ENCODE results near the gene ZC3H12A. TPM values are rescaled to one million over a fixed set of nuclear protein-coding genes. Genes with fewer than 3 reads are reported as not detected.

Gene ZC3H12A
- total RNA-seq, 2 donors from 2014 or later, result 6.4 to 13.7 TPM

DNA sequence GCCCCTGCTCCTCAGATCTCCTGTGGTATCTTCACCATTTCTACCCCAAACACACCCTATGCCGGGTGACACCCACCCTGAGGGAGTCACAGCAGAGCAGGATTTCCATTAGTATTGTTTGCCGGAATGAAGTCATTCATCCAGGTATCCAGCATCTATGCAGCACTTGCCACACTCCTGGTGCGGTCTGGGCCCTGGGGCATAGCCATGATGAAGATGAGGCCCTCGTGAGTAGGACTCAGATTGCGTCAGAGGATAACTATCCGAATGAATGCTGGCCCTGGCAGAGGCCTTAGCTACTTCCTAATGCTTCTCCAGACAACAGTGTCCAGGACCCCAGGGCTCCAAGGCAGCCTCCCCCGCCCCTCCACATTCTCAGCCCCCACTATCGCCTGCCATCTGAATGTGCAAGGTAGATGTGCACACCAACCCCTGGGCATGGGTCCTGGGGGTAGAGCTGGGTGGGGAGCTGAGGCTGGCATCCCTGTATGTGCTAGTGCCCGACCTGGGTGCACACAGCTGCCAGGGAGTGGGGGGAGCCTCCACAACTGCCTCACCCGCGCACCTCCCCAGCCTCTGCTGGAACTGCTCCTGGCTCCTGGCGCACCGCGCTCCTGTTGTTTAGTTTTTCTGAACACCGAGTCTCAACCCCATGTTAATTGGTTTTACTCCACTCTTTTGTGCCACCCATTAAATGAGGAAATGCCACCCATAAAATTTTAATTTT, 25.5 kb upstream of the ZC3H12A start:
- no peak for ATAC-seq
- DNase-seq, result no peak
- intact Hi-C loops (cut with DNase I), result no loop called here

- no peak for DNase-seq
- no peak for ATAC-seq
- intact Hi-C loops (cut with DNase I), result loop anchor here (5.0 to 10.0 kb wide), 2 partner anchors 232 to 235 kb away; no protein-coding TSS in a partner anchor
Observed at GRCh38 chr1:37449936-37450335, 24.4 kb upstream of the ZC3H12A start.

- ATAC-seq, result no peak
- no peak for DNase-seq
Observed at GRCh38 chr1:37452416-37452815, 22.0 kb upstream of the ZC3H12A start.

GRCh38 chr1:37453647-37454046, 20.7 kb upstream of the ZC3H12A start:
- no peak for DNase-seq
- intact Hi-C loops (cut with DNase I), result loop anchor here (2.0 to 10.0 kb wide), 3 partner anchors 33 to 231 kb away; no protein-coding TSS in a partner anchor
- no peak for ATAC-seq

More at GRCh38 chr1:37452416-37452815, 22.0 kb upstream of the ZC3H12A start:
- intact Hi-C loops (cut with DNase I), result loop anchor here (5.0 to 10.0 kb wide), 2 partner anchors 230 to 232 kb away; no protein-coding TSS in a partner anchor

DNA sequence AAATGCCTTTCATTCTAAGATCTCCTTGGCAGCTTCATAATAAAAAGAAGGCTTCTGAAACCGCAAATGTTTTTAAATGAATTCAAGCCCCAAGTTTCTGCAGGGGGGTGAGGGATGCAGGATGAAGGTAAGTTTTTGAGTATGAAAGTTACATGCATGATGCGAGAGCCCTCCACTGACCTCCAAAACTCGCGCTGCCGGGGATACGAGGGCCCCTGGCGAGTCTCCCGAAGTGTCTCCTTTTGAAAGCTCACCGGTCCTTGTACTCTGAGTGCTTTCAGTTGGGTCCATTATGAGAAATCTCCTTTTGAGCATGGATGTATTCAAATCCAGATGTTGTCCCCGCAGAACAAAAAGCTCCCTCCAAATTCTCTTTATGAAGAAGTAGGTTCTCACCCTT, 18.9 kb upstream of the ZC3H12A start:
- DNase-seq (no peak), ATAC-seq (no peak)
- intact Hi-C loops (cut with DNase I), result loop anchor here (2.0 to 10.0 kb wide), 2 partner anchors 31 to 229 kb away; no protein-coding TSS in a partner anchor

DNA sequence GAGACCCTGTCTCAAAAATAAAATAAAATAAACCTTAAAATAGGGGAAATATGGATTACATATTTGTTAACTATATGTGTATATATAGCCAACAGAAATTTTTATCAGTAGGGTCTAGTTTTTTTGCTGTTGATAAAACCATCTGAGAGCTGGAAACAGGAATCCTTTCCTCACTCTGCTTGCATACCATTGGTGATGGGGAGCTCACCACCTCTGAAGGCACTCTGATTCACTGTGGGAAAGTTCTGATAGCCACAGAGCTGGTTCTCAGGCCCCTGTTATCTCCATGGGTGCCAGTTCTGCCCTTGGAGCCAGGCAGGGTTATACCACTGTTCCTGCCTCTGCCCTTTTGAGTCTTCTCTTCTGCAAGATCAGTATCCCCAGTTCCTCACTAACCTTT, 17.8 kb upstream of the ZC3H12A start:
- ATAC-seq, result no peak
- DNase-seq, result no peak
- intact Hi-C loops (cut with DNase I), result loop anchor here in 1 of 2 donors (10.0 kb wide), 1 partner anchor 228 kb away; no protein-coding TSS in a partner anchor

- ATAC-seq, result no peak
- intact Hi-C loops (cut with DNase I), result loop anchor here in 1 of 2 donors (10.0 kb wide), 1 partner anchor 226 kb away; no protein-coding TSS in a partner anchor
- no peak for DNase-seq
Observed at GRCh38 chr1:37458551-37458950, 15.8 kb upstream of the ZC3H12A start.

GRCh38 chr1:37461698-37462436, 12.5 kb upstream of the ZC3H12A start:
- DNase-seq, result no peak
- ATAC-seq, result no peak
- intact Hi-C loops (cut with DNase I), result no loop called here

- intact Hi-C loops (cut with DNase I), result no loop called here
- ATAC-seq (no peak), DNase-seq (no peak)
Observed at GRCh38 chr1:37464443-37464842, 9.9 kb upstream of the ZC3H12A start.

DNA sequence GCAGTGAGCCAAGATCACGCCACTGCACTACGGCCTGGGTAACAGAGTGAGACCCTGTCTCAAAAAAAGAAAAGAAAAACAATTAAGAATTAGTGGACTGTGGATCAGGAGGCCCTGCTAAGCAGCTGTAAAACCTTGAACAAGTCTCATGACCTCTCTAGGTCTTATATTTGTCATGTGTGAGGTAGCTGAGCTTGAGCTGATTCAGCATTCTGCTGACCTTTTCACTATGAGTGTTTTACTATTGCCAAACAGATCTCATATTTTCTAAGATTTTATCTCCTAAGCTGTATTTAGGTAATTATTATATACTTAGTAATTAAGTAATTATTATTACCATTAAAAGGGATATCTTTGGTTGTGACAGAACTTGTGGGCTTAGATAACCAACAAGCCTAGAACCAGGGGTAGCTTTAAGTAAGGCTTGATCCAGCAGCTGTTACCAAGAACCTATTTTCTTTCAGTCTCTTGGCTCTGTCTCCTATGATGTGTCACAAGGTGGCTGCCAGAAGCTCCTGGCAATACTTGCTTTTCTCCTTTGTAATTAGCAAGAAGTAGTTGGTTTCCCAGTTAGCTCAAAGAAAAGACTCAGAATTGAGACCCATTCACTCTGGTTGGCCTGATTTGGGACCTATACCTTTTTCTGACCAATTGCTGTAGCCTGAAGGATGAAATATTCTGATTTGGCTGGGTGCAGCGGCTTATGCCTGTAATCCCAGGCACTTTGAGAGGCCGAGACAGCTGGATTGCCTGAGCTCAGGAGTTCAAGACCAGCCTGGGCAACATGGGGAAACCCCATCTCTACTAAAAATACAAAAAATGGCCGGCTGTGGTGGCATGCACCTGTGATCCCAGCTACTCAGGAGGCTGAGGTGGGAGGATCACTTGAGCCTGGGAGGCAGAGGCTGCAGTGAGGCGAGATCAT, 8.5 kb upstream of the ZC3H12A start:
- ATAC-seq (peak; percentile 47 to 80), DNase-seq (no peak)
- intact Hi-C loops (cut with DNase I), result no loop called here

GRCh38 chr1:37468037-37468436, 6.3 kb upstream of the ZC3H12A start:
- DNase-seq (no peak), ATAC-seq (no peak)
- intact Hi-C loops (cut with DNase I), result no loop called here

DNA sequence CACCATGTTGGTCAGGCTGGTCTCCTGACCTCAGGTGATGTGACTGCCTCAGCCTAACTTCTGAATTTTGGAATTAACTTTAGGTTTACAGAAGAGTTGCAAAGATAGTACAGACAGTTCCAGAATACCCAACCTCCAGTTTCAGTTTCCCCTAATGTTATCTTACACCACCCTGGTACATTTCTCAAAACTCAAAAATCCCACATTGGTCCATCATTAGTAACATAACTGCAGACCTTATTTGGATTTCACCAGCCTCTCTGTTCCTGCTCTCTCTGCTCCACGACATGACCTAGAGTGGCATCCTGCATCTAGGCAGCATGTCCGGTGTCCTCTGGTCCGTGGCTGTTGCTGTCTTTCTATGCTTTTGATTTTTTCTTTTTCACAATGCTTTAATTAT, 5.0 kb upstream of the ZC3H12A start:
- DNase-seq, result no peak
- ATAC-seq, result no peak
- intact Hi-C loops (cut with DNase I), result no loop called here

DNA sequence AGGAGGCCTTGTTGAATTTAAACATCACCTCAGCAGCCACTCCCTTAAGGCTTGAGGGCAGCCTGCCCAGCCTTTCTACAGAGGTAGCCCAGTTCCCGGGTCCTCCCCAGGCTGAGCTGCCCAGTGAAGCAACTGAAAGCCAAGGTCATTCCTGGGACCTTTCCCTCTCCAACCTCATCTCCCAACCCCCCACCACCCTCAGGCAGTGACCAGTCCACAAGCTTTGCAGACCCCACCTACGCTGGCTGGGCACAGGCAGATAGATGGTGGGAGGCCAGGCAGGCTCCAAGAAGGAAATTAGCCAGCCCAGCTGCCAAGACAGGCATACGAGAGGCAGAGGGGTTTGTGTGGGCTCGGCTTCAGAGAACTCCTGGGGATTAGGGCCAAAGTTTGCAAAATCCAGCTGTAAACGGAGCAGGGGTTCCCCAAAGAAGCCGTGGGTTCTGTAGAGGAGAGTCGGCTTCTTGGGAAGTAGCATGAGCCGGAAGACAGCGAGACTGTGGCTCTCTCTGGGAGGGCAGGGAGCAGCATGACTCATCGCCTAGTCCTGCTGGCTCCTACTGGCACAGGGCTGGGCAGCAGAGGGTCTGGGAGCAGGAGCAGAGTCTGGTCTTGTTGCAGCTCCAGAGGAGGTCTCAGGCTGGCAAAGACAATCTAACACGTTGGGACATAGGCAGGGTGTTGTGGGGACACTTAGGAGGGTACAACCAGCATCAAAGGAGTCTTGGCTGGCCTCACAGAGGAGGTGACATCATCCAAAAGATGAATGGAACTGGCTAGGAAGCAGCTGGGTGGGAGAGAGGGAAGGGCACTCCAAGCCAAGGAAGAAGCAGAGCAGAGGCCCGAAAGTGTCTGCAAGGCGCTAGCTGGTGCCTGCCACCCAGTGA, 2.8 kb upstream of the ZC3H12A start:
- DNase-seq, result peak; percentile 90
- intact Hi-C loops (cut with DNase I), result no loop called here
- peak; percentile 51 to 80 for ATAC-seq

- no peak for DNase-seq
- intact Hi-C loops (cut with DNase I), result no loop called here
- no peak for ATAC-seq
Observed at GRCh38 chr1:37472281-37472680, 2.1 kb upstream of the ZC3H12A start.

DNA sequence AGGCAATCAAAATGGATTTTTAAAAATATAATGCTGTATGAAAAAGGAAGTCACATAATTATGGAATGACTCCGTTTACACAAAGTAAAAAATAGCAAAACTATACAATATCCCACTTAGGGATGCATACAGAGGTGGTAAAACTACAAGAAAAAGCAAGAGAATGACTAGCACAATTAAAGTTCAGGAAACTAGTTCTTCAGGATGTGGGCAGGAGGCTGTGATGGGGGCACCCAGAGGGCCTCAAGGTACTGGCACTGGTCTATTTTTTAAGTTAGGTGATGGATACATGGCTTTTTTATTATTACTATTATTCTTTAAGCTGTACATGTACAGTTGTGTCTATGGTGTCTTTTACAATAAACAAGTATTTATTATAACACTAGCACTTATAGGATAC, 1.4 kb upstream of the ZC3H12A start:
- DNase-seq, result no peak
- intact Hi-C loops (cut with DNase I), result no loop called here
- no peak for ATAC-seq

DNA sequence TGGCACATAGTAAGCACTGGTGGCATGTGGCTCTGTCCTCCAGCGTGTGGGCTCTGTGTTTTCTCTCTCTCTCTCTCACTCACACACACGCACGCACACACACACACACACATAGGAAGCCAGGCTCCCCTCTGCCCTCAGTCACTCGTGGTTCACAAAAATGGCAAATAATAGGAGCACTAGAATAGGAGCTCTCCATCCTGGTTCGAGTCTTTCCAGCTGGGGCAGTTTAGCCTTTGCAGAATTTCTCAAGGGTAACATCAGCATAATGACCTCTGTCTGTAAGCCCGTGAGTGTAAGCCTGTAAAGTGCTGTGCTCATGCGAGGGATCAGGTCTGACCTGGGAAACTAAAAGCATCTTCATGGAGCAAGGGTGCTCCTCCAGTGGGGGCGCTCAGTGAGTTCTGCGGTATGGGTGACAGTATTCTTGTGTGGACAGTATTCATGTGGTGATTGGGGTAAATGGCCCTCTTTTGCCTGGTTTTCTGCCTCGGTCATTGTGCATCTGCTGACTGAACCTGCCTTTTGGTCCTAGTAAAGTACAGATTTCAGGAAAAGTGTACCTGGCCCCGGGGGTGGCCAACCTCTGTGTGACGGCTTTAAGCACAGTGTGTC, 842 bp upstream of the ZC3H12A start:
- intact Hi-C loops (cut with DNase I), result no loop called here
- no peak for ATAC-seq
- DNase-seq, result no peak

DNA sequence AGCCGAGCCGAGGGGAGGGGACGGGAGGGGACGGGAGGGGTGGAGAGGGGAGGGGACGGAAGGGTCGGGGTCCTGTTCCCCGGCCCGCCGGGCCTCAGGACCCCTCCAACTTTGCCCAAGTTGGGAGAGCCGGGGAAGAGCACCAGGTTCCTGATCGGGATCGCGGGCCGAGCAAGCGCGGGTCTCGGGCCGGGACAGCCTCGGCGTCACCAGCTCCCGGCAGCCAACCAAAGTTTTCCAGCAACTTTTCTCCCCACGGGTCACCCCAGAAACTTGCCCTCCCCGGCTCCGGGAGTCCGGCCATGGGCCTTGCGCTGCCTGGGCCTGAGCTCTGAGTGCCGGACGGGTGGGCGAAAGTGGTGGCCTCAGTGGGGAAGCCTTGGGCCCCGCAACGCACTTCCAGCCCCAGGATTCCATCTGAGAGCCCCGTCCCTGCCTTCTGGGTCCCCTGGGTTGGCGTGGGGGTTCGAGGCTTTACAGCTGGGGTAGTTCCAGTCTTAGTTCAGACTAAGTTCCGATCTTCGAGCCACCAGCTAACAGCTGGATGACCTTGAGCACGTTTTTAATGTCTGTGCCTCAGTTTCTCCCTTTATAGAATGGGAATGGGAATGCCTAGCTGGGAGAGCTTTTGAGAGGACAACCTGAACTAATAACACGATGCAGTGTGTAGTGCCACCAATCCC, 458 bp downstream of the ZC3H12A start:
- intact Hi-C loops (cut with DNase I), result no loop called here
- peak; percentile 0 to 17 for ATAC-seq
- peak; percentile 46 for DNase-seq

Data from left cardiac atrium (tissue), 4 donors.